ENCODE measurements around the gene DDX55.

The DDX55 gene

GRCh38 chr12:123621101-123621500, 19.2 kb downstream of the DDX55 start:
- CTCF ChIA-PET: interaction anchor here (1.5 to 4.3 kb wide), 2 partner anchors 9 to 12 kb away, joined by 4 to 27 read pairs; partner anchors contain the start of genes EIF2B1 and GTF2H3
- no peak overlapping the region for H3K4me3 ChIP-seq (ENCODE audit: low read depth, low read length)

GRCh38 chr12:123621619-123622530, 20.0 kb downstream of the DDX55 start:
- TF ChIP-seq CTCF (IDR thresholded peaks at IDR 0.05; ENCODE audit: insufficient read depth, low read length, missing control alignments): no peak
- ChIA-PET POLR2A (interaction anchor here (1.3 kb wide), 1 partner anchor 9 kb away, joined by 4 read pairs; no protein-coding TSS in a partner anchor), CTCF (interaction anchor here (1.5 to 4.3 kb wide), 2 partner anchors 10 to 11 kb away, joined by 4 to 27 read pairs; partner anchors contain the start of genes EIF2B1 and GTF2H3)
- H3K4me3 ChIP-seq (ENCODE audit: low read depth, low read length): no peak overlapping the region
- no peak for DNase-seq (ENCODE audit: low read depth, low spot score)

More at GRCh38 chr12:123621101-123621500, 19.2 kb downstream of the DDX55 start:
- TF ChIP-seq CTCF (IDR thresholded peaks at IDR 0.05; ENCODE audit: insufficient read depth, low read length, missing control alignments): no peak
- POLR2A ChIA-PET: interaction anchor here (1.3 kb wide), 1 partner anchor 8 kb away, joined by 4 read pairs; no protein-coding TSS in a partner anchor
- DNase-seq (ENCODE audit: low read depth, low spot score): no peak

GRCh38 chr12:123633379-123634141, 31.7 kb downstream of the DDX55 start, which contains the start of the genes EIF2B1 and GTF2H3:
Gene EIF2B1, minus strand, starts transcription at chr12:123633686. Its CDS starts 129 bp downstream, at chr12:123633557.
Gene GTF2H3, plus strand, starts transcription at chr12:123633829. Its CDS starts 31 bp downstream, at chr12:123633860.
- ChIA-PET POLR2A (interaction anchor here (1.4 kb wide), 1 partner anchor 79 kb away, joined by 4 read pairs; the partner anchor contains the start of gene ATP6V0A2), CTCF (interaction anchor here (0.9 to 4.6 kb wide), 2 partner anchors 13 to 24 kb away, joined by 3 to 27 read pairs; no protein-coding TSS in a partner anchor)
- no peak for TF ChIP-seq CTCF (IDR thresholded peaks at IDR 0.05; ENCODE audit: insufficient read depth, low read length, missing control alignments)
- peak within 1 kb of the TSS; percentile 85 for H3K4me3 ChIP-seq (ENCODE audit: low read depth, low read length)
- DNase-seq (ENCODE audit: low read depth, low spot score): peak; percentile 77

GRCh38 chr12:123634142-123634561, 32.3 kb downstream of the DDX55 start:
- DNase-seq (ENCODE audit: low read depth, low spot score): no peak
- ChIA-PET POLR2A (no interaction called here), CTCF (interaction anchor here (0.9 to 4.6 kb wide), 2 partner anchors 14 to 23 kb away, joined by 3 to 27 read pairs; no protein-coding TSS in a partner anchor)
- no peak for TF ChIP-seq CTCF (IDR thresholded peaks at IDR 0.05; ENCODE audit: insufficient read depth, low read length, missing control alignments)
- H3K4me3 ChIP-seq (ENCODE audit: low read depth, low read length): peak overlapping the region; percentile 85

DNA sequence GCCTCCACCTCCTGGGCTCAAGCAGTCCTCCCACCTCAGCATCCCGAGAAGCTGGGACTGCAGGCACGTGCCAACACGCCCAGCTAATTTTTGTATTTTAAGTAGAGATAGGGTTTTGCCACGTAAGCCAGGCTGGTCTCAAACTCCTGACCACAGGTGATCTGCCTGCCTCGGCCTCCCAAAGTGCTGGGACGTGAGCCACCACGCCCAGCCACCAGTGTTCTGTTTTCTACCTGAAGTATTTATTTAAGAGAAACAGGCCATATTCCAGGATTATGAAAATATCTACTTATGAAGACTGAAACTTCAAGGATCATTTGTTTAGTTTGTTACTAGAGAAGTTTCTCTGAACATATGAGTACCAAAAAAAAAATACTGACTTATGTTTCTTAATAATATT, 42.0 kb downstream of the DDX55 start:
- POLR2A ChIA-PET: interaction anchor here (0.7 kb wide), 1 partner anchor 68 kb away, joined by 3 read pairs; no protein-coding TSS in a partner anchor
- CTCF ChIA-PET: no interaction called here
- TF ChIP-seq CTCF (IDR thresholded peaks at IDR 0.05; ENCODE audit: insufficient read depth, low read length, missing control alignments): no peak
- no peak overlapping the region for H3K4me3 ChIP-seq (ENCODE audit: low read depth, low read length)
- no peak for DNase-seq (ENCODE audit: low read depth, low spot score)
